Measurements from ENCODE around the gene CDC14A. TPM values are rescaled to one million over a fixed set of nuclear protein-coding genes. Genes with fewer than 3 reads are reported as not detected.
A peak's percentile ranks its signal among the peaks of the same experiment; 100 is the strongest.

CDC14A gene
- total and polyA plus RNA-seq, 2 donors (not counting 3 experiments of a cell fraction or from before 2014, with no cell fraction given) = 3.4 to 13.9 TPM

- intact Hi-C loops (cut with micrococcal nuclease) = no loop called here
- CTCF ChIA-PET = interaction anchor here (0.8 to 3.6 kb wide), 7 partner anchors 8 to 25 kb away, joined by 3 to 13 read pairs (median 5); no protein-coding TSS in a partner anchor
- FAIRE-seq = no peak
Measured at GRCh38 chr1:100430325-100430756, 78.0 kb downstream of the CDC14A start.

More at GRCh38 chr1:100430325-100430756, 78.0 kb downstream of the CDC14A start:
- no peaks in the 10 kb centered on the region for H4K20me1 ChIP-seq (replicated peaks; ENCODE audit: control insufficient read depth, extremely low read depth, insufficient read depth, low read length)
- no peaks in the 10 kb centered on the region for H3K36me3 ChIP-seq (ENCODE audit: control insufficient read depth in 2 of 2, extremely low read depth in 1 of 2, insufficient read depth in 2 of 2, low read length in 2 of 2)
- no peaks in the 10 kb centered on the region for H3K4me1 ChIP-seq (ENCODE audit: control insufficient read depth, extremely low read depth, insufficient read depth, low read length)
- no peaks in the 10 kb centered on the region for H3K9me3 ChIP-seq (replicated peaks; ENCODE audit: control insufficient read depth, insufficient read depth, low read length)
- no peak overlapping the region for H3K4me2 ChIP-seq (ENCODE audit: insufficient read depth, low read length)
- no peak for TF ChIP-seq POLR2A (IDR thresholded peaks at IDR 0.05; ENCODE audit: low read depth, low read length)
- TF ChIP-seq GATA2 (IDR thresholded peaks at IDR 0.05; ENCODE audit: insufficient read depth, insufficient read length, low read depth, low read length) = no peak
- TF ChIP-seq FOS (IDR thresholded peaks at IDR 0.05; ENCODE audit: borderline replicate concordance, insufficient read depth, low read length) = no peak
- TF ChIP-seq MYC (IDR thresholded peaks at IDR 0.05; ENCODE audit: low read depth, low read length) = no peak
- no peak for TF ChIP-seq EZH2 (IDR thresholded peaks at IDR 0.05; ENCODE audit: borderline replicate concordance, low read depth, low read length, severe bottlenecking)
- TF ChIP-seq JUN (IDR thresholded peaks at IDR 0.05; ENCODE audit: borderline replicate concordance, insufficient read depth, insufficient read length, low read depth) = no peak
- no peak for TF ChIP-seq CTCF (IDR thresholded peaks at IDR 0.05; ENCODE audit: extremely low read depth in 1 of 2, insufficient read depth in 1 of 2, low read depth in 1 of 2, low read length in 2 of 2)
- TF ChIP-seq POLR2AphosphoS5 (IDR thresholded peaks at IDR 0.05; ENCODE audit: insufficient read depth, low read depth, low read length) = no peak
- no peak for TF ChIP-seq MAX (IDR thresholded peaks at IDR 0.05; ENCODE audit: insufficient read depth, insufficient read length)
- POLR2A ChIA-PET = interaction anchor here (0.7 kb wide), 1 partner anchor 14 kb away, joined by 4 read pairs; no protein-coding TSS in a partner anchor
- H3K27me3 ChIP-seq (ENCODE audit: control insufficient read depth in 2 of 2, insufficient read depth in 2 of 2, low read length in 2 of 2) = no peaks in the 10 kb centered on the region
- H3K9ac ChIP-seq (replicated peaks; ENCODE audit: extremely low read depth, insufficient read depth, low read length) = no peak overlapping the region
- BruUV-seq (replicated peaks) = no TSS peak
- H3K4me3 ChIP-seq (replicated peaks in 1 of 3; ENCODE audit: insufficient read depth in 1 of 3, low read depth in 1 of 3, low read length in 3 of 3) = no peak overlapping the region
- dilution Hi-C loops (cut with MboI; ENCODE audit: extremely low pct_ligation_motif_present, low sequenced_read_pairs) = no loop called here
- no peak overlapping the region for H3K27ac ChIP-seq (ENCODE audit: insufficient read depth, low read depth, low read length)
- H3K9me1 ChIP-seq (replicated peaks; ENCODE audit: control insufficient read depth, extremely low read depth, insufficient read depth, low read length) = no peaks in the 10 kb centered on the region
- H2AFZ ChIP-seq (ENCODE audit: low read depth, low read length) = no peak overlapping the region
- H3K79me2 ChIP-seq (ENCODE audit: control insufficient read depth, insufficient read depth, low read length) = no peaks in the 10 kb centered on the region
- DNase-seq (ENCODE audit: low read depth, low spot score) = peak; percentile 34

All from endothelial cell of umbilical vein (primary cell).